CD4-positive, alpha-beta memory T cell (primary cell): ENCODE measurements around the gene LCN2. TPM values are rescaled to one million over a fixed set of nuclear protein-coding genes. Genes with fewer than 3 reads are reported as not detected.
A peak's percentile ranks its signal among the peaks of the same experiment; 100 is the strongest.

ENCODE experiments used
- CTCF ChIA-PET: fragments of 350-600 bp; sonication (Branson Sonifier 250); formaldehyde crosslinking; loops from one replicate; lab custom pipeline; 2021; ENCODE audit warnings: inconsistent platforms; ENCODE audit not compliant: partially characterized antibody; lab: Charles Lee
- POLR2A ChIA-PET: fragments of 350-600 bp; sonication (Branson Sonifier 250); formaldehyde crosslinking; loops from one replicate; lab custom pipeline; 2021; ENCODE audit not compliant: partially characterized antibody; lab: Charles Lee
- DNase-seq, 5 donors: peaks; one replicate each; pipeline versions ENCODE4 v3.0.0 to v3.0.0-alpha.2; 2020 to 2022; ENCODE audit warnings: mixed read lengths in 1 of 5
- H3K27ac ChIP-seq: one replicate; pipeline ENCODE4 v1.7.0; 2013; ENCODE audit warnings: low read depth, low read length
- H3K27me3 ChIP-seq: 2 replicates; pipeline ENCODE4 v1.7.0; 2013; ENCODE audit warnings: mild to moderate bottlenecking, low read length, moderate library complexity; ENCODE audit not compliant: insufficient read depth
- H3K36me3 ChIP-seq: 2 replicates; pipeline ENCODE4 v1.7.0; 2013; ENCODE audit warnings: mild to moderate bottlenecking, low read length, moderate library complexity; ENCODE audit not compliant: insufficient read depth
- H3K4me1 ChIP-seq: 2 replicates; pipeline ENCODE4 v1.7.0; 2013; ENCODE audit warnings: mild to moderate bottlenecking, low read length, moderate library complexity; ENCODE audit not compliant: insufficient read depth
- H3K4me3 ChIP-seq, 2 donors: one replicate each; pipeline ENCODE4 v1.7.0; 2013; ENCODE audit warnings: low read length in 2 of 2, mild to moderate bottlenecking in 1 of 2
- H3K9me3 ChIP-seq, 2 donors: one replicate each; pipeline ENCODE4 v1.7.0; 2013; ENCODE audit warnings: low read length in 2 of 2, control low read depth in 1 of 2; ENCODE audit not compliant: control insufficient read depth in 1 of 2
- H3K27ac Mint-ChIP-seq, 7 donors: one replicate each; pipeline ENCODE4 v1.8.0; 2020 to 2021; ENCODE audit warnings: mixed read lengths in 7 of 7, mild to moderate bottlenecking in 6 of 7, inconsistent platforms in 3 of 7, moderate library complexity in 3 of 7
- H3K27me3 Mint-ChIP-seq, 2 donors: one replicate each; pipeline ENCODE4 v1.8.0; 2020 to 2021; ENCODE audit warnings: mixed read lengths in 2 of 2
- H3K36me3 Mint-ChIP-seq, 2 donors: one replicate each; pipeline ENCODE4 v1.8.0; 2020 to 2021; ENCODE audit warnings: mixed read lengths in 2 of 2, inconsistent platforms in 1 of 2, mild to moderate bottlenecking in 1 of 2
- H3K4me1 Mint-ChIP-seq, 4 donors: one replicate each; pipeline ENCODE4 v1.8.0; 2020 to 2021; ENCODE audit warnings: mixed read lengths in 4 of 4, mild to moderate bottlenecking in 1 of 4
- H3K4me3 Mint-ChIP-seq, 8 donors: one replicate each; pipeline ENCODE4 v1.8.0; 2020 to 2021; ENCODE audit warnings: mixed read lengths in 8 of 8, mild to moderate bottlenecking in 7 of 8, moderate library complexity in 6 of 8, inconsistent platforms in 3 of 8
- H3K9me3 Mint-ChIP-seq, 8 donors: one replicate each; pipeline ENCODE4 v1.8.0; 2020 to 2021; ENCODE audit warnings: mixed read lengths in 8 of 8, mild to moderate bottlenecking in 5 of 8, inconsistent platforms in 3 of 8, moderate library complexity in 1 of 8
- intact Hi-C: fragments of 100-400 bp; cut with micrococcal nuclease; formaldehyde crosslinking; loops from one replicate; pipeline ENCODE4 v1.15.1; 2023
- polyA plus RNA-seq, 2 donors: library from polyadenylated mRNA; unstranded; fragments of 300-500 nt; fragmentation: Illumina TruSeq; gene quantifications; one replicate each; pipeline ENCODE4 v1.2.3, GENCODE V29; 2021
- total RNA-seq, 2 experiments: library from RNA; stranded (reverse); gene quantifications; one replicate each; pipeline ENCODE4 v1.2.3, GENCODE V29; 2021

The LCN2 gene
- total and polyA plus RNA-seq, 4 experiments from 2014 or later = not detected

DNA sequence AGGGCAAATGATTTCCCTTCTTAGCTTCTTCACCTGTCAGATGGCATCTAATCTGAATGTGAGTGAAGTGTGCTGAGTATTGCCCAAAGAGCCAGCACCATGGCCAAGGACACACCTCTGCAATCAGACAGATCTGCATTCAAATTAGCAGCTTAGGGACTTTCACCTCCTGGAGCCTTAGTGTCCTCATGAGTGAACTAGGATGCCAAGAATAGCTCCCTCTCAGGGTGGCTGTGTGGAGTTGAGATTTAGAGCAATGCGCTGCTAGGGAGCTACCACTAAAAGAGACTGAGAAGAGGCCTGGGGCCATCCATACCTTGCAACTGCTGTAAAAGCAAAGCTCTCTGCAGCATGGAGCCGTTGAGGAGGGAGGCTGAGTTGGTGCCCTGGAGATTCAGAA, 40.8 kb downstream of the LCN2 start:
- no peak for DNase-seq
- no peak overlapping the region for H3K4me3 ChIP-seq
- POLR2A ChIA-PET = interaction anchor here (1.3 to 1.7 kb wide), 4 partner anchors 11 to 29 kb away, joined by 3 to 21 read pairs (median 5); partner anchors contain the start of gene BBLN
- CTCF ChIA-PET = interaction anchor here (0.6 to 2.0 kb wide), 7 partner anchors 10 to 1695 kb away, joined by 3 to 10 read pairs (median 4); no protein-coding TSS in a partner anchor
- peaks cover 0 to 3% (median 0%) of the 10 kb centered on the region in 8 donors for H3K9me3 Mint-ChIP-seq
- peak overlapping the region; percentile 80 for H3K27ac ChIP-seq
- H3K36me3 ChIP-seq = peaks cover 30% of the 10 kb centered on the region
- peaks cover 16 to 35% (median 30%) of the 10 kb centered on the region in 4 donors for H3K4me1 Mint-ChIP-seq
- peaks cover 23 to 30% of the 10 kb centered on the region in 2 donors for H3K36me3 Mint-ChIP-seq
- peak overlapping the region; percentile 68 to 98 (median 84) for H3K4me3 Mint-ChIP-seq
- intact Hi-C loops = no loop called here
- no peaks in the 10 kb centered on the region for H3K27me3 Mint-ChIP-seq
- H3K4me1 ChIP-seq = peaks cover 28% of the 10 kb centered on the region
- no peaks in the 10 kb centered on the region for H3K27me3 ChIP-seq
- no peaks in the 10 kb centered on the region for H3K9me3 ChIP-seq
- H3K27ac Mint-ChIP-seq = peak overlapping the region in 6 of 7 donors; percentile 62 to 85 (median 80)

DNA sequence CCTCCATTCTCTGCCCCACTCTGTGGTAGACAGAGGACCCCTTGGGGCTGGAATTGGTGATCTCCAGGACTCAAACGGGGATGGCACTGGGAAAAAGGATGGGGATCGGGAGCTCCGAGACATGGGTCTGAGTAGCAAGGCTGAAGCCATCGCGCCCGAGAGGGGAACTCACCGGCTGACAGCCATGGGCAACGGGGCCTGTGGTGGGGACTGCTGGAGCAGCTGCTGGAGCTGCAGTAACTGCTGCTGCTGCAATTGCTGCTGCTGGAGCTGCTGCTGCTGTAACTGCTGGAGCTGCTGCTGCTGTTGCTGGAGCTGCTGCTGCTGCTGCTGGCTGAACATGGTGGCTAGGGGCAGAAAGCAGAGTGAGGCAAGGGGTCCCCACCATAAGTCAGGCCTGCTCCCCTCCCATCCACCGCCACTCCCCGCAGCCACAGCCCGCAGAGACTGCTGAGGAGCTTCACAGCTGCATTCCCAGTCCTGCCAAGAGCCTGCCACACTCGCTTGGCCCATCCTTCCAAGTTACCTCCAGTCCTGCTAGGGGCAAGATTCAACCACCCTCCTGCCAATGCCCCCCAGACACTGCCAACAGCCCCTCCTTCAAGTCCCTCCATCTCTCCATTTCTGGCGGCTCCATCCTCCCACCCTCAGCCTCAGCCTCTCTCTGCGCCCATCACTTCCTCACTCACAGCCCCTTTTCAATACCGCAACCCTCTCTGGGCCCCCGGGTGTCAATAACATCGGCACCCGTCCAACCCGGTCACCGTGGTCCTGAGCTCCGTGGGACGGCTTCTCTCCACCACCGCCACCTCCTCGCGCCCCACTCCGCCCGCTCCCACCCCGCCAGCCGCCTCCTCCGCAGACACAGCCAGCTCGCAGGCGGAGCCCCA, 41.5 kb downstream of the LCN2 start:
- POLR2A ChIA-PET = interaction anchor here (0.8 to 1.7 kb wide), 7 partner anchors 11 to 180 kb away, joined by 3 to 21 read pairs (median 4); partner anchors contain the start of genes BBLN, GOLGA2, SWI5 and URM1

DNA sequence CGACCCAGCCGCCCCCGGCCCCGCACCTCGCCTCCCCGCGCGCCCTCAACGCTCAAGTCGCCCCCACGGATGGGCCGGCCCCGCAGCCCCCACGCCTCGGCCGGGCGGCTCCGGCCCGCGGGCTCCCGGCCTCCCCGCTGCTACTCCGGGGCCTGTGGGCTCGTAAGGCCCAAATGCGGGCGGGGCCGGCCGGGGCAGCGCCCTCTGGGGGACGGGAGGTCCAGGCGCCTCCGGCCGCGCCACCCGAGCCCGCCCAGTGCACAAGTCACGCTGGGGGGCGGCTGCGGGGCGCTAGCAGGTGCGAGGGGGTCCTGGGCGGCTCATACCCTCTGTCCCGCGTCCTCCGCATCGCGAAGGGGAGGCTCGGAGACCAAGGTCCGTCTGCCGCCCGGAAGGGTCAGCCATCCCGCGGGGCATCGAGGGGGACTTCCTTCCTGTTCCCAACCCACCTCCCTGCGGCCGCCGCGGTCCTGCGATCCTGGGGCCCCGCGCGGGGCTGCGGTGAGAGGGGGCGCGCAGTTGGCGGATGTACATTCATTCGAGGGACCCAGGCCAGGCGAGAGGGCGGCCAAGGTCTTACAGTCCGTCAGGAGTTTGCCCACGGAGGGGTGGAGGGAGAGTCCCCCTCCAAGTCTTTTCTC, 42.3 kb downstream of the LCN2 start, which contains the start of gene CIZ1:
TSS of gene CIZ1 (minus strand) at position 167 of the 641 bp plus-strand sequence. CDS start 715 bp downstream, outside the sequence.
- Mint-ChIP-seq H3K4me1 (peaks cover 14 to 35% (median 27%) of the 10 kb centered on the region in 4 donors), H3K36me3 (peaks cover 16 to 24% of the 10 kb centered on the region in 2 donors), H3K4me3 (peak within 1 kb of the TSS; percentile 88 to 98 (median 94)), H3K9me3 (peaks cover 0 to 3% (median 0%) of the 10 kb centered on the region in 8 donors), H3K27ac (peak within 1 kb of the TSS; percentile 76 to 97 (median 90)), H3K27me3 (no peaks in the 10 kb centered on the region)
- ChIA-PET POLR2A (interaction anchor here (0.8 to 1.7 kb wide), 7 partner anchors 10 to 179 kb away, joined by 3 to 21 read pairs (median 4); partner anchors contain the start of genes BBLN, GOLGA2, SWI5 and URM1), CTCF (interaction anchor here (1.2 to 2.1 kb wide), 7 partner anchors 8 to 59 kb away, joined by 3 to 10 read pairs (median 5); no protein-coding TSS in a partner anchor)
- Histone ChIP-seq H3K9me3 (no peaks in the 10 kb centered on the region), H3K4me3 (peak within 1 kb of the TSS; percentile 81 to 82), H3K27ac (peak within 1 kb of the TSS; percentile 80), H3K27me3 (no peaks in the 10 kb centered on the region), H3K4me1 (peaks cover 22% of the 10 kb centered on the region), H3K36me3 (peaks cover 15% of the 10 kb centered on the region)
- peak; percentile 61 to 77 (median 70) for DNase-seq
- intact Hi-C loops = loop anchor here (1.0 kb wide), 3 partner anchors 12 to 63 kb away; partner anchors contain the start of genes BBLN and DNM1

More for the DNA sequence above, 41.5 kb downstream of the LCN2 start:
- Mint-ChIP-seq H3K9me3 (peaks cover 0 to 3% (median 0%) of the 10 kb centered on the region in 8 donors), H3K36me3 (peaks cover 20 to 27% of the 10 kb centered on the region in 2 donors), H3K4me1 (peaks cover 16 to 35% (median 29%) of the 10 kb centered on the region in 4 donors), H3K27me3 (no peaks in the 10 kb centered on the region), H3K4me3 (peak overlapping the region; percentile 88 to 98 (median 94)), H3K27ac (peak overlapping the region; percentile 76 to 97 (median 90))
- Histone ChIP-seq H3K27me3 (no peaks in the 10 kb centered on the region), H3K9me3 (no peaks in the 10 kb centered on the region), H3K27ac (peak overlapping the region; percentile 80), H3K4me1 (peaks cover 28% of the 10 kb centered on the region), H3K36me3 (peaks cover 22% of the 10 kb centered on the region), H3K4me3 (peak overlapping the region; percentile 81 to 82)
- peak in 1 of 5 donors; percentile 50 for DNase-seq
- CTCF ChIA-PET = interaction anchor here (0.7 to 2.0 kb wide), 7 partner anchors 9 to 147 kb away, joined by 3 to 10 read pairs (median 4); no protein-coding TSS in a partner anchor
- intact Hi-C loops = loop anchor here (1.0 kb wide), 3 partner anchors 13 to 62 kb away; partner anchors contain the start of genes BBLN and DNM1

DNA sequence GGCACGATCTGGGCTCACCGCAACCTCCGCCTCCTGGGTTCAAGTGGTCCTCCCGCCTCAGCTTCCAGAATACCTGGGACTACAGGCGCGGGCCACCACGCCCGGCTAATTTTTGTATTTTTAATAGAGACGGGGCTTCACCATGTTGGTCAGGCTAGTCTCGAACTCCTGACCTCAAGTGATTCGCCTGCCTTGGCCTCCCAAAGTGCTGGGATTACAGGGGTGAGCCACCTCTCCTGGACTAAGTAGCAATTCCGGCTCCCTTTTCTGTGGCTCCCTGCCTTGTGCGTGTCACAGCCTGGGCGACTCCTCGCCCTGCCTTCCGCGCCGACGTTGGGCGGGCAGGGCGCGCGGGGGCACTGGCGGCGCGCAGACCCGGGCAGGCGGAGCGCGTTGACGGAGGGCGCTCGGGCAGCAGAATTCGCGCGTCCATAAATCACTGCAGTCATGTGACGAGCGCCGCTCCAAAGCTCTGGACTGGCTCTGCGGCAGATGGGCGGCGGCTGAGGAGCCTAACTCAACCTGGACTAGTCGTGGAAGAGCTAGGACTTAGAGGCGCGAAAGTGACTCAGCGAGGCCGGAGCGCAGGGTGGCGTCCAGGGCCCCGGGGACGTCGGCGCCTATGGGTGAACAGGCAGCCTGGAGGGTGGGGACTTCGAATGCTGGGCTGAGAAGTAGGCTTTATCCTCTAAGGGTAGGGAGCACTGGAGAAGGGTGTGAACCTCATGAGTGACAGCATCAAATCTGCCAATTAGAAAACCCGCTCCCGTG, 43.5 kb downstream of the LCN2 start:
- Mint-ChIP-seq H3K4me1 (peaks cover 13 to 32% (median 25%) of the 10 kb centered on the region in 4 donors), H3K4me3 (peak overlapping the region; percentile 17 to 71 (median 66)), H3K36me3 (peaks cover 14 to 17% of the 10 kb centered on the region in 2 donors), H3K9me3 (peaks cover 0 to 3% (median 0%) of the 10 kb centered on the region in 8 donors), H3K27me3 (no peaks in the 10 kb centered on the region), H3K27ac (peak overlapping the region in 4 of 7 donors; percentile 60 to 73 (median 68))
- no peaks in the 10 kb centered on the region for H3K9me3 ChIP-seq
- peaks cover 22% of the 10 kb centered on the region for H3K4me1 ChIP-seq
- ChIA-PET POLR2A (interaction anchor here (1.3 to 1.8 kb wide), 4 partner anchors 9 to 57 kb away, joined by 4 to 5 read pairs (median 5); no protein-coding TSS in a partner anchor), CTCF (interaction anchor here (0.6 to 2.1 kb wide), 4 partner anchors 34 to 249 kb away, joined by 3 to 7 read pairs (median 5); no protein-coding TSS in a partner anchor)
- no peak overlapping the region for H3K27ac ChIP-seq
- peak in 4 of 5 donors; percentile 47 to 57 (median 48) for DNase-seq
- H3K36me3 ChIP-seq = peaks cover 10% of the 10 kb centered on the region
- H3K4me3 ChIP-seq = no peak overlapping the region
- intact Hi-C loops = loop anchor here (1.0 kb wide), 1 partner anchor 149 kb away; no protein-coding TSS in a partner anchor
- no peaks in the 10 kb centered on the region for H3K27me3 ChIP-seq

DNA sequence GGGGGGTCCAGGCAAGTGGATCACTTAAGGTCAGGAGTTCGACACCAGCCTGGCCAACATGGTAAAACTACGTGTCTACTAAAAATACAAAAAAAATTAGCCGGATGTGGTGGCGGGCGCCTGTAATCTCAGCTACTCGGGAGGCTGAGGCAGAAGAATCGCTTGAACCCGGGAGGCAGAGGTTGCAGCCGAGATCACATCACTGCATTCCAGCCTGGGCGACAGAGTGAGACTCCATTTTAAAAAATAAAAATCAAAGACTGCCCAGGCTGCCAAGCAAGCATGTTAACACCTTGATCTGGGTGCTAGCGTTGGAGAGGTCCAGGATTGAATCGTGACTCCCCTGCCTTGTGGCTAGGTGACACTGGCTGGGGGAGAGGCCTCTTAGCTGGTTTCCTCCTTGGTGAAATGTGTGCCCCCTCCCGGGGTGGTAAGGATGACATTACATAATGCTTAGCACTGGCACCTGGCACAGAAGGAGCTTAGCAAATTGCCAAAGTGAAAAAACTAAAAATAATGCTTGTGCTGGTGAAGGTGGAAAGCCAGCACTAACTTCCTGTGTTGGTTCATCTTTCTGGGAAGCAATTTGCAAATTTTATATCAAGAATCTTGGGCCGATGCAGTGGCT, 44.3 kb downstream of the LCN2 start:
- no peaks in the 10 kb centered on the region for H3K27me3 ChIP-seq
- ChIA-PET CTCF (interaction anchor here (0.6 to 2.1 kb wide), 5 partner anchors 16 to 248 kb away, joined by 3 to 7 read pairs (median 6); no protein-coding TSS in a partner anchor), POLR2A (interaction anchor here (1.3 to 1.8 kb wide), 4 partner anchors 8 to 57 kb away, joined by 4 to 5 read pairs (median 5); no protein-coding TSS in a partner anchor)
- Mint-ChIP-seq H3K27ac (no peak overlapping the region), H3K9me3 (peaks cover 0 to 3% (median 0%) of the 10 kb centered on the region in 8 donors), H3K36me3 (peaks cover 10 to 11% of the 10 kb centered on the region in 2 donors), H3K4me1 (peaks cover 13 to 27% (median 21%) of the 10 kb centered on the region in 4 donors), H3K27me3 (no peaks in the 10 kb centered on the region), H3K4me3 (peak overlapping the region in 3 of 8 donors; percentile 20 to 71 (median 21))
- H3K9me3 ChIP-seq = no peaks in the 10 kb centered on the region
- no peak overlapping the region for H3K27ac ChIP-seq
- intact Hi-C loops = loop anchor here (1.0 kb wide), 1 partner anchor 148 kb away; no protein-coding TSS in a partner anchor
- H3K4me3 ChIP-seq = no peak overlapping the region
- H3K4me1 ChIP-seq = peaks cover 18% of the 10 kb centered on the region
- DNase-seq = no peak
- peaks cover 4% of the 10 kb centered on the region for H3K36me3 ChIP-seq
